ENCODE measurements around the gene KCNG4.

- no peak for TF ChIP-seq POLR2AphosphoS5 (IDR thresholded peaks at IDR 0.05)
- no peak for TF ChIP-seq EZH2 (IDR thresholded peaks at IDR 0.05; ENCODE audit: borderline replicate concordance, insufficient read depth, low read length, poor library complexity, severe bottlenecking)
- no peak for TF ChIP-seq CTCF (IDR thresholded peaks at IDR 0.05; ENCODE audit: poor library complexity, severe bottlenecking)
- no peak for TF ChIP-seq TAF1 (IDR thresholded peaks at IDR 0.05; ENCODE audit: low read depth)
- TF ChIP-seq RAD21 (conservative IDR thresholded peaks at IDR 0.05), result no peak
- TF ChIP-seq REST (IDR thresholded peaks at IDR 0.05; ENCODE audit: borderline replicate concordance), result no peak
These were observed 16.4 kb downstream of the KCNG4 start for GRCh38 chr16:84223456-84223855.

Measured in neural cell (in vitro differentiated cells).